ENCODE results near the gene TOPAZ1. TPM values are rescaled to one million over a fixed set of nuclear protein-coding genes. Genes with fewer than 3 reads are reported as not detected.

TOPAZ1 gene
- total RNA-seq, 1 donor from 2014 or later, result not detected

DNA sequence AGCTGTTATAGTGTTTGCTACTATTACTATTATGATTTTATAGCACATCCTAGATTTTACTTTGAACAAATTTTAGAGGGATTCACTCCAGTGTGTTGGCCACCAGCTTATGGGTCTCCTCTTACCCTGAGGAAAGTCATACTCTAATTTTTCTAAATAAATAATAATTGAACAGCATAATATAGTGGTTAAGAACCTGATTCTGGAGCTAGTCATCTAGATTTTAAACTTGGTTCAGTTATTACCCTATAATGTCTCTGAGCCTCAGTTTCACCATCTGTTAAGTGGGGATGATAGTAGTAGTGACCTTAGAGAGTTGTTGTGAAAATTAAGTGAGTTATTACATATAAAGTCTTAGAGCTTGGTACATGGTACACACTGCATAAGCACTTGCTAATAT lies 30.7 kb upstream of the TOPAZ1 start:
- Histone ChIP-seq H3K36me3 (no peaks in the 10 kb centered on the region), H2AFZ (replicated peaks) (no peak overlapping the region), H3K4me3 (no peak overlapping the region), H4K20me1 (ENCODE audit: low read depth) (no peaks in the 10 kb centered on the region), H3K9ac (no peak overlapping the region), H3K79me2 (ENCODE audit: low read depth) (no peaks in the 10 kb centered on the region), H3K9me3 (ENCODE audit: low read depth) (no peaks in the 10 kb centered on the region), H3K27ac (no peak overlapping the region), H3F3A (ENCODE audit: low read depth) (no peaks in the 10 kb centered on the region), H3K4me2 (no peak overlapping the region), H3K27me3 (no peaks in the 10 kb centered on the region), H3K4me1 (no peaks in the 10 kb centered on the region)
- Mint-ChIP-seq H3K27ac (no peak overlapping the region), H3K36me3 (no peaks in the 10 kb centered on the region), H3K4me1 (no peaks in the 10 kb centered on the region), H3K4me3 (no peak overlapping the region), H3K9me3 (peaks cover 6% of the 10 kb centered on the region), H3K27me3 (ENCODE audit: insufficient read depth, low read depth) (peaks cover 9% of the 10 kb centered on the region)
- TF ChIP-seq EZH2phosphoT487 (IDR thresholded peaks at IDR 0.05), result no peak
- TF ChIP-seq, protein P1, sequence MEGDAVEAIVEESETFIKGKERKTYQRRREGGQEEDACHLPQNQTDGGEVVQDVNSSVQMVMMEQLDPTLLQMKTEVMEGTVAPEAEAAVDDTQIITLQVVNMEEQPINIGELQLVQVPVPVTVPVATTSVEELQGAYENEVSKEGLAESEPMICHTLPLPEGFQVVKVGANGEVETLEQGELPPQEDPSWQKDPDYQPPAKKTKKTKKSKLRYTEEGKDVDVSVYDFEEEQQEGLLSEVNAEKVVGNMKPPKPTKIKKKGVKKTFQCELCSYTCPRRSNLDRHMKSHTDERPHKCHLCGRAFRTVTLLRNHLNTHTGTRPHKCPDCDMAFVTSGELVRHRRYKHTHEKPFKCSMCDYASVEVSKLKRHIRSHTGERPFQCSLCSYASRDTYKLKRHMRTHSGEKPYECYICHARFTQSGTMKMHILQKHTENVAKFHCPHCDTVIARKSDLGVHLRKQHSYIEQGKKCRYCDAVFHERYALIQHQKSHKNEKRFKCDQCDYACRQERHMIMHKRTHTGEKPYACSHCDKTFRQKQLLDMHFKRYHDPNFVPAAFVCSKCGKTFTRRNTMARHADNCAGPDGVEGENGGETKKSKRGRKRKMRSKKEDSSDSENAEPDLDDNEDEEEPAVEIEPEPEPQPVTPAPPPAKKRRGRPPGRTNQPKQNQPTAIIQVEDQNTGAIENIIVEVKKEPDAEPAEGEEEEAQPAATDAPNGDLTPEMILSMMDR (IDR thresholded peaks at IDR 0.05), result no peak
- no peak for TF ChIP-seq EZH2 (IDR thresholded peaks at IDR 0.05)
- no peak for DNase-seq (ENCODE audit: low spot score)

DNA sequence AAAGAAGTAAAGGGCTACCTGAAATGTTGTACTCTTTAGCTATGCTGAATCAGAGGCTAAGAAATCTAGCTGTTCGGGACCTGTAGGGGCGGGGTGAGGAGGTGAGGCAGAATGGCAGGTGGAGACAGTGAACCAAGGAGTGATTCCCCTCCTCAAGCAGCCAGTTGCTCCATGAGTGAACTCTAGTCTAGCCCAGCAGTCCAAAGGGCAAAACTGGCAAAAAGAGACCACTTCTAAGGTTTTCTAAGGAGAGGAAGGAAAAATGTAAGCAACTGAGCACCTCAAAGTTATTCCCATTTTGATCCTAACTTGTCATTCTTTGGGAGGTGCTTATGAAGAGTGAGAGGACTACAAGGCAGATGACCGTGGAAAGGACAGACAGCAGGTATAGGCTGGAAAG lies 19.3 kb upstream of the TOPAZ1 start:
- H3K4me3 Mint-ChIP-seq, result no peak overlapping the region

DNA sequence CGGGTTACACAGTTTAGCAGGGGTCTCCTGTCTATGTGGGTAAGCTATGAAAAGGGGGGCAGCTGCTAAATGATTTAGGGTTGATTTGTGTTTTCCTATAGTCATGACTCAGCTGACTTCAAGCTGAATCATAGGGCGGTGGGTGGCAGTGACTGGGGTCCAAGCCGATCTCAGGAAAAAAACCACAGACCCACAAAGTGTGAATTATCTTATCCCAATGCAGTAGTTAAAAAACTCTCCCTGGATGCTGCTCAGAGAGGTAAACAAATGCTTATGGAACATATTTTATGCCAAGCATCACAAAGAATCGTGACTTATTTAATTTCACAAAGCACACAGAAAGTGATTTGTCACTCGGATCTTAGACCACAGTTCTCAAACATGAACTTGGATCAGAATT lies 18.4 kb upstream of the TOPAZ1 start:
- TF ChIP-seq, protein P1 (IDR thresholded peaks at IDR 0.05), result no peak
- TF ChIP-seq EZH2 (IDR thresholded peaks at IDR 0.05), result no peak
- TF ChIP-seq EZH2phosphoT487 (IDR thresholded peaks at IDR 0.05), result no peak
- Histone ChIP-seq H3K36me3 (no peaks in the 10 kb centered on the region), H3K4me3 (no peak overlapping the region), H3K27ac (no peak overlapping the region), H2AFZ (replicated peaks) (no peak overlapping the region), H3K9ac (no peak overlapping the region), H3K79me2 (ENCODE audit: low read depth) (no peaks in the 10 kb centered on the region), H3K9me3 (ENCODE audit: low read depth) (no peaks in the 10 kb centered on the region), H3K4me1 (no peaks in the 10 kb centered on the region), H3K4me2 (no peak overlapping the region), H3K27me3 (no peaks in the 10 kb centered on the region), H4K20me1 (ENCODE audit: low read depth) (no peaks in the 10 kb centered on the region), H3F3A (ENCODE audit: low read depth) (no peaks in the 10 kb centered on the region)
- no peak for DNase-seq (ENCODE audit: low spot score)
- no peak overlapping the region for H3K4me3 Mint-ChIP-seq
- no peak overlapping the region for H3K27ac Mint-ChIP-seq
- no peaks in the 10 kb centered on the region for H3K27me3 Mint-ChIP-seq (ENCODE audit: insufficient read depth, low read depth)
- H3K4me1 Mint-ChIP-seq, result no peaks in the 10 kb centered on the region
- no peaks in the 10 kb centered on the region for H3K36me3 Mint-ChIP-seq
- no peaks in the 10 kb centered on the region for H3K9me3 Mint-ChIP-seq

More for the DNA sequence above, 19.3 kb upstream of the TOPAZ1 start:
- no peak overlapping the region for H3K4me3 ChIP-seq
- DNase-seq (ENCODE audit: low spot score), result no peak
- Mint-ChIP-seq H3K9me3 (no peaks in the 10 kb centered on the region), H3K27me3 (ENCODE audit: insufficient read depth, low read depth) (no peaks in the 10 kb centered on the region), H3K27ac (no peak overlapping the region), H3K4me1 (no peaks in the 10 kb centered on the region), H3K36me3 (no peaks in the 10 kb centered on the region)
- H4K20me1 ChIP-seq (ENCODE audit: low read depth), result no peaks in the 10 kb centered on the region
- no peaks in the 10 kb centered on the region for H3K4me1 ChIP-seq
- TF ChIP-seq, protein P1 (IDR thresholded peaks at IDR 0.05), result no peak
- TF ChIP-seq EZH2 (IDR thresholded peaks at IDR 0.05) (no peak), EZH2phosphoT487 (IDR thresholded peaks at IDR 0.05) (no peak)
- no peak overlapping the region for H3K4me2 ChIP-seq
- H3K9ac ChIP-seq, result no peak overlapping the region
- H3F3A ChIP-seq (ENCODE audit: low read depth), result no peaks in the 10 kb centered on the region
- no peaks in the 10 kb centered on the region for H3K79me2 ChIP-seq (ENCODE audit: low read depth)
- no peak overlapping the region for H2AFZ ChIP-seq (replicated peaks)
- H3K27ac ChIP-seq, result no peak overlapping the region
- H3K36me3 ChIP-seq, result no peaks in the 10 kb centered on the region
- H3K27me3 ChIP-seq, result no peaks in the 10 kb centered on the region
- no peaks in the 10 kb centered on the region for H3K9me3 ChIP-seq (ENCODE audit: low read depth)

All from neural progenitor cell (in vitro differentiated cells).